ENCODE results near the gene LTO1.

The LTO1 gene, protein sequence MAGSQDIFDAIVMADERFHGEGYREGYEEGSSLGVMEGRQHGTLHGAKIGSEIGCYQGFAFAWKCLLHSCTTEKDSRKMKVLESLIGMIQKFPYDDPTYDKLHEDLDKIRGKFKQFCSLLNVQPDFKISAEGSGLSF

DNA sequence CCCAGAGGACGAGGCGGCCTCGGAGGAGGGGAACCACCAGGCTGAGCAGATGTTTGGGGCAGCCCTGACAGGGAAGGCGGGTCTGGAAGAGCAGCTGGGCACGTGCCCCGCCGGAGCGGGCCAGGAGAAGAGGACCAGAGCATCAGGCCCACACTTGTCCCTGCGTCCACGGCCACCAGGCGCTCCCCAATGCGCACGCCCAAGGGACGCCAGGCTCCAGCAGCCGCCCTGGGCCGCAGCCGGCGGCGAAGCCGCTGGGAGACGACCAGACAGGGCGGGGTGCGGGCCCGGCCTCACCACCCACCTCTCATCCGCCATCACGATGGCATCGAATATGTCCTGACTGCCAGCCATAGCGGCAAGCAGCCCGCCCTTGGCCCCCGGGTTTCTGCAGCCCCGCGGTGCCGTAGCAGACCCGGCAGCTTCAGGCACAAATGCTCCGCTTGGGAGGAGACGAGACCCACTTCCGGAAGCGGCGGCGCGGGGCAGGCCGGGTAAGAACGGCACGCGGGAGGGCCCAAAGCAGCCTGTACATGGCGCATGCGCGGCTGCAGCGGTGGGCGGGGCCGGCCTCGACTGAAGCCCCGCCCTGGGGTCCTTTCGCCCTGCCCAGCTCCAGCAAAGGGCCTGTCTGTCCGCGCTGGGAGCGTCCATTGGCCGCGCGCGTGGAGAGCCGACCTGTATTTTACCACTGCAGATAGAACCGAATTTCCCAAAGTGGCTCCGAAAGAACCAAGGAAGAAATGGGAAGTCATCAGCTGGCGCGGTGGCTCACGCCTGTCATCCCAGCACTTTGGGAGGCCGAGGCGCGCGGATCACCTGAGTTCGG is at the start of gene LTO1:
Gene LTO1 (minus strand): TSS at position 468 of the 829 bp plus-strand sequence. CDS start 114 bp downstream, at position 354.
- peak; percentile 94 to 95 for DNase-seq (ENCODE audit: low read depth in 2 of 2)

DNA sequence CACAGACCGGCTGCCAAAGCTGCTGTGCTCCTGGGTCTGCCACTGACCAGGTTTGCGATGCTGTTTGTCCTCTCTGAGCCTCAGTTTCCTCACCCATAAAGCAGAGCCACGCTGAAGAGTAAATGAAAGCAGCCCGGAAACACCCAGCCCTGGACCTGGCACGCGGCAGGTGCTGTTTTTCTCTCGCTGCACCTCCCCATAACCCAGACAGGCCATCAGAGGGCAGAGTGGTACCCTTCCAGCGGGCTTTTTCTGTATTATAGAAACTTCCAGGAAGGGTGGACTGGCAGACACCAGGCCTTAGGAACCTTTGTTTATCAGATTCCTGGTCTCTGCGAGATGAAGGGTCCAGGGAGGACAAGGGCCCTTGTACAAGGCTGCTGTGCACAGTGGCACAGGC is 46.6 kb upstream of the LTO1 start:
- DNase-seq (ENCODE audit: low read depth in 2 of 2), result no peak

GRCh38 chr11:69721106-69721505 is 46.0 kb upstream of the LTO1 start:
- no peak for DNase-seq (ENCODE audit: low read depth in 2 of 2)

- no peak for DNase-seq (ENCODE audit: low read depth in 2 of 2)
Observed at GRCh38 chr11:69718912-69719311, 43.8 kb upstream of the LTO1 start.

DNA sequence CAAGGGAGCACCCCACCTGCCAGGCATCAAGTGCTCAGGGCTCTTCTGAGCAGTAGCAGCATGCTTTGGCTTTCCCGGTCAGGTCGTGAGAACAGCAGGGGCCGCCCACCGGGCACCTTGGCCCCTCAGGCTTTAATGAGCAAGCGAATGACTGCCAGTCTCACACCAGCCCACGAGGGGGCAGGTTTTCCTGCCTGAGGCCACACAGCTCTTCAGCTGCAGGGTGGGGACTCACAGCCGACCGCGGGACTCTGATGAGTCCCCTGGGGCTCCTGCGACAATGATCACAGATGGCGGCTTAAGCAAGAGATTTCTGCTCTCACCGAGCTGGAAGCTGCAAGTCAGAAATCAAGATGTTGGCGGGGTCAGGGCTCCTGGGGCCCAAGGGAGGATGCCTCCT is 43.0 kb upstream of the LTO1 start:
- DNase-seq (ENCODE audit: low read depth in 2 of 2), result peak in 1 of 2 donors; percentile 15

DNA sequence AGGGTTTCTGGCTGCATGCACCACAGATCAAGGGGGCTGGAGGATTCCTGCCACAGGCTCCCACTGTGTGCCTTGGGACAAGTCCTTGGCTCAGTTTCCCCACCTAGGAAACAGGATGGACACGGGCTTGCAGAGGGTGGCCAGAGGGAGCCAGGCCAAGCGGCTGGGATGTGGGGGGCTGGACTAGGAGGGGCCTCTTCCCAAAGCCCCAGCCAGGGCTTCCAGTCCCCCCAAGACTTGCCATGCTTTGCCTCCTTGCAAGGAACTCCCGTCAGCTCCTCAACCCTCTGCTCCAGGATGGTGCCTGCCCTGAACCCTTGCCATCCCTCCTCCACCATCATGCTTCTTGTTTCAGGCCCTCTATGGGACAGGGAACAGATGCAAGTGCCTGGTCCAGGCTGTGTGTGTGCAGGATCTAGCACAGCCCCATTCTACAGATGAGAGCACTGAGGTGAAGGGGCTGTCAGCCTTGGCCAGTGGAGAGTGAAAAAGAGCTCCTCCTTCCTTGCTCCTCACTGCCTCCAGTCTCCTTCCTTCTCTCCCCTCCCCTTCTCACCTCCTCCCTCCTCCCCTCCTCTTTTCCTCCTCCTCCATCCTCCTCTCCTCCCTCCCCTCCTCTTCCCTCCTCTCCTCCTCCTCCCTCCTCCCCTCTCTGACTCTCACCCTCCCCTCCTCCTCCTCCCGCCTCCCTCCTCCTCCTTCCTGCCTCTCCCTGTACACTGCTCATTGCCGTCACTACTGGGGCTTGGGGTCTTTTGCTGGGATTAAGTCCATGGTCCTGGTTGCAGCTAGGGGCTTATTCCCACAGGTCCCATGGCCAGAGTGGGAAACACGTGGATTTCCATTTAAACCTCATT is 42.0 kb upstream of the LTO1 start:
- no peak for DNase-seq (ENCODE audit: low read depth in 2 of 2)

GRCh38 chr11:69716099-69716498 is 40.9 kb upstream of the LTO1 start:
- DNase-seq (ENCODE audit: low read depth in 2 of 2), result no peak

DNA sequence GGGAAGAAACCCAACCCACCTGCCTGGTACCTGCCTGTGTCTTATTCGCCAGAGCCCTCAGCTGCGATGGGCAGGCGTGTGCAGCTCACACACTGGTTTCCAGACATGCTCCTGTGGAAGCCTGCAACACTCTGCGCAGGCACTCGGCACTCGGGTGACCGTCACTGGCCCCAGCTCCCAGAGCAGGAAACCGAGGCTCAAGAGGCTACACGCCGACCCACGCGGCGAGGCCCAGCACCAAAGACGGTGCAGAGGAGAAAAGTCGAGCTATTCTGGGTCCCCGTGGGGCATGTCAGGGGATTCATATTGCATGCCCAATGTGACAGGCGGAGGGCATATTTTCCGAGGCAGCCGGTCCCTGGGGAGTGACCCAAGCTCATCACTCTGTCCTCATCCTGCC is 40.3 kb upstream of the LTO1 start:
- no peak for DNase-seq (ENCODE audit: low read depth in 2 of 2)

GRCh38 chr11:69711822-69712801 is 37.0 kb upstream of the LTO1 start:
- no peak for DNase-seq (ENCODE audit: low read depth in 2 of 2)

DNA sequence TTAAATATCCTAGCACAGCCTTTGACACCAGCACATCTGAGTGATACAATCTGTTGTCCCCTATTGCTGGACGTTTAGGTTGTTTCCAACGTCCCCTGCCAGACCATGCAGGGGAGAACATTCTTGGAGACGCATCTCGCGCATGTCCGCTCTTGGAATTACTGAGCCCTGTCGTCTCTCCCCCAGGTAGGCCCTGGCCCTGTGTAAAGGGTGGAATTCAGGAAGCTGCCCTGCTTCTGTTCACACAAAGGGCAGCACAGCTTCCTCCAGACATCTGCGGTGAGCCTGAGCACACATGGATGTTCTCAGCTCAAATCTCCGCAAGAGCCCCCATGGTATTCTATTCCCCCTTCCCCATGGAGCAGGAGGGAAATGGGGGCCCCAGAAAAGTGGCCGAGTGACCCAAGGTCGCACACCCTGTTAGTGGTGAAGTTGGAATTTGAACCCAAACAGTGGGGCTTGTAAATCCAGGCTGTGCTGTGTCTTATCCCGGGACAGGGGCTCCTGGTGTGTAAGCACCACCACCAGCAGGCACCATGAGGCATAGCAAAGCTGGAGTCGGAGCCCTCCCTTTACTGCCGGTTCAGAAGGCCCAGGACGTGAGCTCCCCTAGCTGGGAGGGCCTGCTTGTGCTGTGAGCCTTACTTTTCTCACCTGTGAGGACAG is 33.7 kb upstream of the LTO1 start:
- no peak for DNase-seq (ENCODE audit: low read depth in 2 of 2)

DNA sequence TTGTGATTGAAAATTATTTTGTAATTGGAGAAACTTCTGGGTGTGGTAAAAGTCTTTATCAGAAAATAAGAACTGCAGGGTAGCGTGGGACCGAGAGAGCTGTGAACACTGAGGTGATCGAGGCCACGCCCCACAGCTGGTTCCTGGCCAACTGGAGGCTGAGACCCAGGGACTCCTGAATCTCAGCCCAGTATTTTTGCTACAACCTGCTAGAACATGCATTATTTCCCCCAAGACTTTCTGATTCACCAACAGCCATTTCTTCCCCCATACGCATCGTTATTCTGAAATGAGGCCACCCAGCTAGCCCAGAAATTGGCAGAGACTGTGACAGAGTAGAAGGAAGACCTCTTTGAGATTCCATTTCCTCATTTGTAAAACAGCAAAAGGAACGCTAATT is 32.0 kb upstream of the LTO1 start:
- DNase-seq (ENCODE audit: low read depth in 2 of 2), result no peak

GRCh38 chr11:69705901-69706787 is 31.0 kb upstream of the LTO1 start:
- no peak for DNase-seq (ENCODE audit: low read depth in 2 of 2)

- DNase-seq (ENCODE audit: low read depth in 2 of 2), result no peak
Observed at GRCh38 chr11:69705351-69705811, 30.2 kb upstream of the LTO1 start.

DNA sequence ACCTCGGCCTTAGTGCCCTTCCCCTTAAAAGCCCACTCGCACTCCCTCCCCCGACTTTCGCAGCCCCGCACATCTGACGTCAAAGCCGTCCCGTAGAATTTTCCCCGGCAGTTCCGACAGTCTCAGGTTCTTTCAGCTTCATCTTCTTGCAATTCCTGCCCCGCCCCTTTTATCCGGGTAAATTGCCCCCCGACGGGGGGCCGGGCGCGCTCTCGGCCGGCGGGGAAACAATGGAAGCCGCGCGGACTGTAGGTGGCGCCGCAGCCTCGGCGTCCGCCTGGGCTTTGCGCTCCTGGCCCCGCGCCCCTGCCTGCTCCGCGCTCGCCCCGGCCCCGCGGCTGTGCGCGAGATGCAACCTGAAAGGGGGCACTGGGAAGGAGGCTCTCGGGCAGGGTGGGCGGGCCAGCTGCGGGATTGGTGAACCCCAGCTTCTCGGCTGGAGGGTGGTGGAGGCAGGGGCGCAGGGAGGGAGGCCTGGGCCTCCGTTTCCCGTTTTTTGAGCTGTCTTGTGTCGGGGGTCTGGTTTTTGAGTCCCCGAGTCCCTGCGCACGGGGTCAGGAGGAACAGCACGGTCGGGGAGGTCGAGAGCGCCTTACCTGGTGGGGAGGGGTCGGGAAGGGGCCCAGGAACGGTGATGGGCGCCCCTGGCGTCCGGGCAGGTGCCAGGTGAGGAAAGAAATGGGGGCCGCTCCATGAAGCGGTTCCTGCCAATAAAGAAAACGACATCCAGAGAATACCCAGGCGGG is 29.5 kb upstream of the LTO1 start:
- no peak for DNase-seq (ENCODE audit: low read depth in 2 of 2)

- no peak for DNase-seq (ENCODE audit: low read depth in 2 of 2)
Observed at GRCh38 chr11:69703768-69704507, 28.8 kb upstream of the LTO1 start, which contains the start of gene FGF19. TSS of gene FGF19 (minus strand) at chr11:69704022. CDS start at chr11:69703876, 146 bp downstream.

GRCh38 chr11:69703453-69703767 is 28.3 kb upstream of the LTO1 start:
- DNase-seq (ENCODE audit: low read depth in 2 of 2), result no peak

DNA sequence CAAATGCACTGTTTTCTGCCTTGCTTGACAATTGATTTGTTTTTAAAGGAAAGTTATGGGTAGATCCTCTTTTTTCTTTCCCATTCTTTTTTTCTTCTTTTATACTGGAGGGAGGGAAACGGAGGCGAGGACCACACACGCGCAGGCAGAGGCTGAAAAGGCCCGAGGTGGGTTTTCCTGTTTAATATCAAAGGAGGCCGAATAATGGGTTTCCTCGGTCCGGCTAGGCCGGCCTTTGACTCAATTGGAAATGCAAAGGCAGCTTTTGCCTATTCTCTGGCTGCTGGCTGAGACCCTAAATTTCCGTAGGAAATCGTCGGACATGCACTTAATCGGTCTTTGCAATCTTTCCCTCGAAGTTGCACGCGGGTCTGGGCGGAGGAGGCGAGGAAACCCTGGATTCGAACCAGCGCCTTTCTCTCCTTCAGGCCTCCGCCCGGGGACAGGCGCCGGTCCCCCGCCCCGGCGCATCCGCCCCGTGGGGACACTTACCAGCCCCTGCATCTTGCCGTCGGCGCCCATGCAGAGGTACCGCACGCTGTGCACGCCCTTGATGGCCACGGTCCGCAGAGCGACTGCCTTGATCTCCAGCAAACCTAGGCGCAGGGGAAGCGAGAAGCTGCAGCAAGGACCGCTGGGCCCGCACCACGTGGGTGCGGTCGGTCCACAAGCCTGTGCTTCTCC is 27.8 kb upstream of the LTO1 start:
- no peak for DNase-seq (ENCODE audit: low read depth in 2 of 2)

DNA sequence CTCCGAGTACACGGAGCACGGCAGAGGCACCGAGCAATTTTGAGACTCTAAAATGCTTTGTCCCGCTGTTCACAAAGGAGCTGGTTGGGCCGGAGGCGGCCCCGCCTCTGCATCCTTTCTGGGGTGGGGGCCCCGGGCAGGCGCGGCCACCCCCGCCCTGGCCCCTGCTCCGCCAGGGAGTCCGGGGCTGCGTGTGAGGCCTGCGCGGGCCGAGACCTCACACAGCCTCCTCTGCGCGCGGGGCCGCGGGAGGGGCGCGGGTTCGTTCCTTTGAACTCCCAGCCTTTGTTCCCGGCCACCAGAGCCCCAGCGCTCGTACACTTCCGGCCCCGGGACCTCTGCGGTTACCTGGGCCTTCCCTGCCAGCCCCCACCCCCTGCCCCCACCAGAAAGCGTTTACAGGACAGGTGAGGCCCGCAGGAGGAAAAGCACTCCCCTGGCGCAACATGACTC is 27.1 kb upstream of the LTO1 start:
- DNase-seq (ENCODE audit: low read depth in 2 of 2), result no peak
